Heart left ventricle (tissue), 16 donors: ENCODE data around the gene CCDC150. TPM values are rescaled to one million over a fixed set of nuclear protein-coding genes. Genes with fewer than 3 reads are reported as not detected.
A peak's percentile ranks its signal among the peaks of the same experiment; 100 is the strongest.

Experiments
- ATAC-seq, 4 donors: fragments of 200-7000 bp; cut with Tn5 transposase; one replicate each; pipeline ENCODE4 v1.9.1; 2020 to 2022; ENCODE audit warnings: moderate library complexity in 4 of 4, mild to moderate bottlenecking in 3 of 4, moderate number of reproducible peaks in 1 of 4
- DNase-seq, 5 donors: peaks; one replicate each; pipeline ENCODE4 v3.0.0-alpha.2; 2020
- H3K27ac ChIP-seq, 12 donors: fragments of 200-600 bp; sonication (generic) in 4 of 12; one replicate each; pipeline versions ENCODE4 v1.5.0 to v1.8.0; 2016 to 2022; ENCODE audit warnings: mild to moderate bottlenecking in 2 of 12
- H3K27me3 ChIP-seq, 9 donors: fragments of 200-600 bp; sonication (generic) in 2 of 9; one replicate each; pipeline versions ENCODE4 v1.5.1 to v1.8.0; 2016 to 2022; ENCODE audit warnings: mild to moderate bottlenecking in 3 of 9
- H3K36me3 ChIP-seq, 9 donors: fragments of 200-600 bp; sonication (generic) in 2 of 9; one replicate each; pipeline versions ENCODE4 v1.5.0 to v1.8.0; 2018 to 2022; ENCODE audit warnings: mild to moderate bottlenecking in 2 of 9
- H3K4me1 ChIP-seq, 12 donors: fragments of 200-600 bp; sonication (generic) in 4 of 12; one replicate each; pipeline versions ENCODE4 v1.5.0 to v1.8.0; 2016 to 2022; ENCODE audit warnings: mild to moderate bottlenecking in 3 of 12
- H3K4me3 ChIP-seq, 12 donors: fragments of 200-600 bp; sonication (generic) in 4 of 12; one replicate each; pipeline versions ENCODE4 v1.5.0 to v1.8.0; 2017 to 2022; ENCODE audit warnings: mild to moderate bottlenecking in 9 of 12, moderate library complexity in 4 of 12
- H3K9me3 ChIP-seq, 12 donors: fragments of 200-600 bp; sonication (generic) in 4 of 12; one replicate each; pipeline versions ENCODE4 v1.5.0 to v1.8.0; 2016 to 2022; ENCODE audit warnings: mild to moderate bottlenecking in 1 of 12
- POLR2A ChIP-seq, 2 donors: fragments of 450-650 bp; IDR thresholded peaks; one replicate each; pipeline ENCODE4 v1.6.1; 2017; ENCODE audit warnings: antibody characterized with exemption in 2 of 2, mild to moderate bottlenecking in 2 of 2, moderate library complexity in 2 of 2
- WGBS, 4 donors: extraction: QIAGEN DNeasy Blood & Tissue Kit in 2 of 4; methylation state at CpG; one replicate each; pipeline versions ENCODE4 v1.1.5 to v1.1.7; 2013 to 2018; 5-methylcytosine and 5-hydroxymethylcytosine counted together
- intact Hi-C, 10 donors: fragments of 100-400 bp; cut with DNase I; formaldehyde crosslinking; loops; one replicate each; pipeline versions ENCODE4 v1.11.1 to v1.14.2; 2022
- polyA plus RNA-seq, 2 donors: library from polyadenylated mRNA; stranded (reverse); fragments of 200-250 nt; gene quantifications; one replicate each; pipeline ENCODE4 v1.2.3, GENCODE V29; 2013
- total RNA-seq, 9 donors: library from RNA; depleted of rRNA in 2 of 9; stranded (reverse); fragments of >200 nt in 2 of 9; fragmentation: NEBNext Ultra II Directional in 3 of 9; extraction: Animal tissue kit (Norgen Biotek cat#: 25700) in 3 of 9; gene quantifications; one replicate each; pipeline versions ENCODE4 v1.1.0 to v1.2.4, GENCODE V29; 2016 to 2023
- TF ChIP-seq, protein P1 (sequence below), 12 donors: fragments of 200-600 bp; sonication (generic) in 4 of 12; IDR thresholded peaks; one replicate each; pipeline versions ENCODE4 v1.5.0 to v1.8.0; 2018 to 2022; ENCODE audit warnings: antibody characterized with exemption in 12 of 12, mild to moderate bottlenecking in 5 of 12
- donor health status: ischemic (EF 13 %, LVEDD 7.1; RV severe dilation, severe dysfunction).
- donor health status: healthy with polysubstance abuse.
- donor health status: DM: no; HTN: yes; CAD: no.
- donor health status: DM: no; HTN: no; CAD: no.
- donor health status: ischemic (EF 25% LVEDD 6.9; RV normal size, moderate dysfunction).
- donor health status: ischemic (EF 25% LVEDD 5.7; RV mildly dilated, moderate dysfunction).
- donor health status: healthy.
- donor health status: DM: yes; HTN: yes; CAD: no.
- donor health status: ischemic (EF 35%, LVEDD 5.7; RV mildly dilated, moderate dysfunction).
- donor health status: nonischemic (EF 11% LVEDD 7.7; RV severe dilation, severe dysfunction).
- donor health status: DM: yes; HTN: yes; CAD: no.
- donor health status: PGD.
- donor health status: ischemic (EF 29% LVEDD 5.4; RV normal size, mild dysfunction).
- donor health status: nonischemic (EF 23%, LVEDD 6.1; RV moderate dilation, normal function).

Gene CCDC150
- total and polyA plus RNA-seq, 11 donors = 0.24 to 4.5 (median 1.2) TPM; not detected in 1

DNA sequence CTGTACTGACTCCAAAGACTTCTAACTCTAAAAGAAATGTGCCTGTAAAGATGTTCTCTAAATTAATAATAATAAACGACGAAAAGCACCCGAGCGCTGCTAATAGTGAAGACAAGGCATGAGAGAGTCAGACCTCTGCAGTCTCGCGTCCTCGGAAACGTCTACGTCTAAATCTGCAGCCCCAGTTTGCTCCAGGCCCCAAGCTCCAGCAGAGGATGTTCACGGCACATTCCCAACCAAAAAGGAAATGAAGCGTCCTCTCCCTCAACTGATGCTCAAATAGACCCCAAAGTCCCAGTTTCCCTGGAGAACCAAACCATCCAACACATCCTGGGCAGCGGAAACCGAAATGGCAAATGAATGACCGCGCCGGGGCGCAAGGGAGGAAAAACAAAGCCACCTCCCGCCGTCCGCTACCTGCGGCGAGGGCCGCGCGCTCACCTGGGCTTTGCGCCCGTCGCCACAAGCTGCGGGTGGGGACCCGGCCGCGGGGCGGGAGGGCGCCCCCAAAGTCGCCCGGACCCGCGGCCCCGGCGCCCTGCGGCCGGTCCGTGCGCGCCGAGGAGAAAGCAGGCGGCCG lies 47.1 kb upstream of the CCDC150 start:
- H3K9me3 ChIP-seq = no peaks in the 10 kb centered on the region
- ATAC-seq (peak in 3 of 4 donors; percentile 6 to 57 (median 53)), DNase-seq (peak in 4 of 5 donors; percentile 15 to 41 (median 30))
- no peaks in the 10 kb centered on the region for H3K36me3 ChIP-seq
- H3K4me3 ChIP-seq = peak overlapping the region; percentile 50 to 83 (median 70)
- H3K4me1 ChIP-seq = peaks cover 0 to 14% (median 0%) of the 10 kb centered on the region in 12 donors
- intact Hi-C loops = loop anchor here in 8 of 10 donors (2.0 to 10.0 kb wide), 12 partner anchors 54 to 298 kb away; no protein-coding TSS in a partner anchor
- H3K27me3 ChIP-seq = peaks cover 0 to 66% (median 0%) of the 10 kb centered on the region in 9 donors
- 0 to 2% (median 1%) methylated on average over 14 to 48 of the region's 48 CpGs for WGBS, 4 donors
- peak overlapping the region in 11 of 12 donors; percentile 16 to 93 (median 80) for H3K27ac ChIP-seq
- TF ChIP-seq, protein P1, sequence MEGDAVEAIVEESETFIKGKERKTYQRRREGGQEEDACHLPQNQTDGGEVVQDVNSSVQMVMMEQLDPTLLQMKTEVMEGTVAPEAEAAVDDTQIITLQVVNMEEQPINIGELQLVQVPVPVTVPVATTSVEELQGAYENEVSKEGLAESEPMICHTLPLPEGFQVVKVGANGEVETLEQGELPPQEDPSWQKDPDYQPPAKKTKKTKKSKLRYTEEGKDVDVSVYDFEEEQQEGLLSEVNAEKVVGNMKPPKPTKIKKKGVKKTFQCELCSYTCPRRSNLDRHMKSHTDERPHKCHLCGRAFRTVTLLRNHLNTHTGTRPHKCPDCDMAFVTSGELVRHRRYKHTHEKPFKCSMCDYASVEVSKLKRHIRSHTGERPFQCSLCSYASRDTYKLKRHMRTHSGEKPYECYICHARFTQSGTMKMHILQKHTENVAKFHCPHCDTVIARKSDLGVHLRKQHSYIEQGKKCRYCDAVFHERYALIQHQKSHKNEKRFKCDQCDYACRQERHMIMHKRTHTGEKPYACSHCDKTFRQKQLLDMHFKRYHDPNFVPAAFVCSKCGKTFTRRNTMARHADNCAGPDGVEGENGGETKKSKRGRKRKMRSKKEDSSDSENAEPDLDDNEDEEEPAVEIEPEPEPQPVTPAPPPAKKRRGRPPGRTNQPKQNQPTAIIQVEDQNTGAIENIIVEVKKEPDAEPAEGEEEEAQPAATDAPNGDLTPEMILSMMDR (IDR thresholded peaks at IDR 0.05) = peak in 1 of 12 donors; percentile 4
- no peak for TF ChIP-seq POLR2A (IDR thresholded peaks at IDR 0.05)

DNA sequence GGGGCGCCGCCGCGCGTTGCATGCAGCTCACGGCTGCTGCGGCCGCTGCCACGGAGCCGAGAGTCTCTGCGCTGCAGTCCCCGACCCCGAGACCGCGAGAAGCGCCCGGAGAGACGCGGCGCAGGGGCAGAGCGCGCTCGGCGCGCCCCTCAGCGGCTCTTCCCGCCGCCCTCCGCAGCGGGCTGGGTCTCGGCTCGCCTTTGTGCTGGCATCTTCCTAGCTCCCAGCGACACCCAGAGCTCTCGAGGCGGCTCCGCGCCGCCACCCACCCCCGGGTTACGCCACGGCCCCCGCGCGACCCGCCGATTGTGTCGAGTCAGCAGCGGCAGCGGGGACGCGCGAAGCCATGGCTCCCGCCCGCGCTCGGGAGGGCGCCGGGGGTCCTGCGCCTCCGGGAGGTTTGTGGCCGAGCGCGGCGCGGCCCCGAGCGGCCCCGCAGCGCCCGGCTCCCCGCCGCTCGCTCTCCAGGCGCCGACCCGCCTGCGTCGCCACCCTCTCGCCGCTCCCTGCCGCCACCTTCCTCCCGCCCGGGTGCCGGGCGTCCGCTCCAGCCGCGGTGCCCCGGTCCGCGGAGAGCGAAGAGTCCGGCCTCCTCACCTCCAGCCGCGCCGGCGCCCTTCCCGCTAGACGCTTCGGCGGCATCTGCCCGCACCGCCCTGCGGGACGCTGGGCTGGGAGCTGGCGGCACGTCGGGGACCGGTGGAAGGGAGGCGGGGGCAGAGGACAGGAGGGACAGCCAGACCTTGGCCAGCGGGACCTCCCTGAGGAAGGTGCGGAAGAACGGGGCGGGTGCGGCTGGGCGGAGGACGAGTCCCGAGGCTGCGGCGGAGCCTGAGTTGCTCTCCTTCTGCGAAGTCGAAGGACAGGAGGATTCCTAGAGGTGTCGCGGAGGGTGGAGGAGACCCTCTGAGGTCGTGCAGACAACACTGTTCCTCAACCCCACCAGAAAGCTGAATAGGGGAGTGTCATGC lies 46.3 kb upstream of the CCDC150 start, which contains the start of gene HECW2:
HECW2 (minus strand) TSS at position 644 of the 971 bp plus-strand sequence.
- TF ChIP-seq POLR2A (IDR thresholded peaks at IDR 0.05) = no peak
- TF ChIP-seq, protein P1 (IDR thresholded peaks at IDR 0.05) = peak in 6 of 12 donors; percentile 9 to 36 (median 20)
- peak; percentile 78 to 82 (median 80) for ATAC-seq
- 1 to 2% (median 1%) methylated on average over 22 to 125 of the region's 125 CpGs for WGBS, 4 donors

DNA sequence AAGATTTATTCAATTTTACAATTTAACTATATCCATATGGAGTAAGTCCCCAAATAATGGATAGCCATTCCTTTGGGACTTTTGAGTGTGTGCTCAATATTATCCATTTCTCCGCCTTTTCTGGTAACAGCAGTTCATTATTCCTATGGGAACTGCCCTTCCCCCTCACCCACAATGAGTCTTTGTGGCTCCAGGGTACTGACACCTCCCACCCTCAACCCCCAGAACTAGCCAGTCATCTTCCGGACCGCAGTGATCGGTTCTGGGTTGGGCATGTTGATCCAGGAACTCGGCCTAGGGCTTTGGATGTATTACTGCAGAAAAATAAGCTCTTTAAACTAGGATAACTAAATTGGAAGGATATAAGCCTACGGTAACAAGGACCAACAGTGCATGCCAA lies 45.4 kb upstream of the CCDC150 start:
- intact Hi-C loops = loop anchor here in 8 of 10 donors (5.0 to 10.0 kb wide), 11 partner anchors 59 to 299 kb away; no protein-coding TSS in a partner anchor
- H3K36me3 ChIP-seq = no peaks in the 10 kb centered on the region
- peaks cover 0 to 65% (median 0%) of the 10 kb centered on the region in 9 donors for H3K27me3 ChIP-seq
- ATAC-seq = no peak
- TF ChIP-seq, protein P1 (IDR thresholded peaks at IDR 0.05) = no peak
- TF ChIP-seq POLR2A (IDR thresholded peaks at IDR 0.05) = no peak
- H3K4me1 ChIP-seq = peaks cover 0 to 14% (median 0%) of the 10 kb centered on the region in 12 donors
- peak overlapping the region in 1 of 12 donors; percentile 93 for H3K27ac ChIP-seq
- DNase-seq = no peak
- H3K4me3 ChIP-seq = peak overlapping the region in 3 of 12 donors; percentile 60 to 83 (median 80)
- WGBS, 4 donors = 89 to 91% (median 90%) methylated on average over 6 of the region's 6 CpGs
- H3K9me3 ChIP-seq = no peaks in the 10 kb centered on the region

More for the DNA sequence above, 46.3 kb upstream of the CCDC150 start, which contains the start of gene HECW2:
- Histone ChIP-seq H3K36me3 (no peaks in the 10 kb centered on the region), H3K27ac (peak within 1 kb of the TSS; percentile 62 to 93 (median 80)), H3K4me3 (peak within 1 kb of the TSS; percentile 50 to 83 (median 70)), H3K9me3 (no peaks in the 10 kb centered on the region), H3K27me3 (peaks cover 0 to 66% (median 0%) of the 10 kb centered on the region in 9 donors), H3K4me1 (peaks cover 0 to 14% (median 0%) of the 10 kb centered on the region in 12 donors)
- intact Hi-C loops = loop anchor here in 8 of 10 donors (2.0 to 10.0 kb wide), 12 partner anchors 54 to 298 kb away; no protein-coding TSS in a partner anchor
- DNase-seq = peak; percentile 32 to 76 (median 56)
